H1 (cell line): ENCODE measurements around the gene PDX1. TPM values are rescaled to one million over a fixed set of nuclear protein-coding genes. Genes with fewer than 3 reads are reported as not detected.
A peak's percentile ranks its signal among the peaks of the same experiment; 100 is the strongest.

Experiments
- CTCF ChIA-PET: fragments of 300-600 bp; sonication (Branson Sonifier 250); formaldehyde crosslinking; loops from one replicate; lab custom pipeline; 2021; ENCODE audit not compliant: partially characterized antibody; lab: Charles Lee
- POLR2A ChIA-PET: fragments of 300-600 bp; sonication (Branson Sonifier 250); formaldehyde crosslinking; loops from one replicate; lab custom pipeline; 2021; ENCODE audit warnings: inconsistent platforms; ENCODE audit not compliant: partially characterized antibody; lab: Charles Lee
- DNase-seq, 2 experiments: peaks; one replicate each; pipeline versions ENCODE4 v3.0.0 to v3.0.0-alpha.2; 2010 to 2022; ENCODE audit warnings: low spot score in 2 of 2, low read depth in 1 of 2, mixed read lengths in 1 of 2
- FAIRE-seq: peaks from 2 replicates; lab custom pipeline; 2011; peaks lifted over from hg19 to GRCh38; lab: Jason Lieb, UNC
- H2AFZ ChIP-seq: 2 replicates; pipeline ENCODE4 v1.8.1; 2012; ENCODE audit warnings: low read length, inconsistent platforms
- H2AK5ac ChIP-seq: 2 replicates; pipeline ENCODE4 v1.6.1; 2013; ENCODE audit warnings: low read depth, low read length
- H2BK120ac ChIP-seq: replicated peaks from 2 replicates; pipeline ENCODE3; 2013; ENCODE audit warnings: low read depth, low read length, inconsistent platforms
- H2BK12ac ChIP-seq: 2 replicates; pipeline ENCODE4 v1.6.1; 2013; ENCODE audit warnings: low read depth, low read length
- H2BK15ac ChIP-seq: 2 replicates; pipeline ENCODE4 v1.6.1; 2013; ENCODE audit warnings: low read length
- H2BK20ac ChIP-seq: 2 replicates; pipeline ENCODE4 v1.6.1; 2013; ENCODE audit warnings: low read length
- H2BK5ac ChIP-seq: 2 replicates; pipeline ENCODE4 v1.6.1; 2013; ENCODE audit warnings: low read depth, low read length
- H3K14ac ChIP-seq: 2 replicates; pipeline ENCODE4 v1.6.1; 2013; ENCODE audit warnings: inconsistent platforms; ENCODE audit not compliant: insufficient read length
- H3K18ac ChIP-seq: 2 replicates; pipeline ENCODE4 v1.6.1; 2013; ENCODE audit warnings: low read length; ENCODE audit errors: extremely low read depth
- H3K23ac ChIP-seq: 2 replicates; pipeline ENCODE4 v1.6.1; 2013; ENCODE audit warnings: inconsistent platforms; ENCODE audit not compliant: insufficient read length
- H3K23me2 ChIP-seq: 2 replicates; pipeline ENCODE4 v1.6.1; 2013; ENCODE audit warnings: low read depth, low read length
- H3K27ac ChIP-seq: 2 replicates; pipeline ENCODE4 v1.6.1; 2011; ENCODE audit warnings: low read depth, low read length, inconsistent platforms
- H3K27me3 ChIP-seq, 4 experiments: replicated peaks in 1 of 4; 1 replicate in 1 of 4; 2 replicates in 3 of 4; pipeline versions ENCODE4 v1.6.1 to v1.8.1; 2011 to 2013; ENCODE audit warnings: low read length in 3 of 4, mild to moderate bottlenecking in 3 of 4, inconsistent platforms in 2 of 4, mixed read lengths in 2 of 4, moderate library complexity in 1 of 4; ENCODE audit not compliant: control insufficient read depth in 3 of 4, insufficient read depth in 3 of 4; ENCODE audit errors: extremely low read depth in 1 of 4
- H3K36me3 ChIP-seq, 4 experiments: 2 replicates each; pipeline versions ENCODE4 v1.6.1 to v1.8.1; 2011 to 2013; ENCODE audit warnings: mild to moderate bottlenecking in 4 of 4, low read length in 3 of 4, moderate library complexity in 2 of 4, control low read depth in 1 of 4, inconsistent platforms in 1 of 4; ENCODE audit not compliant: insufficient read depth in 4 of 4, control insufficient read depth in 2 of 4
- H3K4ac ChIP-seq: replicated peaks from 2 replicates; pipeline ENCODE3; 2013; ENCODE audit warnings: low read length, low read depth, mixed read lengths, inconsistent platforms; ENCODE audit not compliant: insufficient read length
- H3K4me1 ChIP-seq, 4 experiments: replicated peaks in 1 of 4; 1 replicate in 1 of 4; 2 replicates in 3 of 4; pipeline versions ENCODE4 v1.6.1 to v1.8.1; 2011 to 2013; ENCODE audit warnings: low read length in 3 of 4, inconsistent platforms in 2 of 4, mixed read lengths in 1 of 4; ENCODE audit not compliant: insufficient read depth in 4 of 4, control insufficient read depth in 3 of 4
- H3K4me2 ChIP-seq, 2 experiments: 2 replicates each; pipeline versions ENCODE4 v1.6.1 to v1.8.1; 2011 to 2013; ENCODE audit warnings: low read depth in 2 of 2, low read length in 2 of 2, control low read depth in 1 of 2, inconsistent platforms in 1 of 2, mild to moderate bottlenecking in 1 of 2; ENCODE audit not compliant: insufficient read depth in 1 of 2
- H3K4me3 ChIP-seq, 4 experiments: fragments of 200-600, 300-600 bp in 1 of 4; sonication (generic), shearing (Covaris generic), sonication (Bioruptor Twin) in 1 of 4; 2 replicates each; pipeline versions ENCODE4 v1.5.1 to v1.8.1; 2011 to 2016; ENCODE audit warnings: low read length in 4 of 4, low read depth in 3 of 4, control low read depth in 2 of 4, inconsistent platforms in 2 of 4, mild to moderate bottlenecking in 2 of 4, mixed read lengths in 1 of 4, moderate library complexity in 1 of 4; ENCODE audit not compliant: insufficient read depth in 2 of 4; ENCODE audit errors: extremely low read depth in 1 of 4
- H3K56ac ChIP-seq: replicated peaks from 2 replicates; pipeline ENCODE3; 2013; ENCODE audit warnings: low read depth, mild to moderate bottlenecking, mixed read lengths, low read length, inconsistent platforms; ENCODE audit not compliant: insufficient read length
- H3K79me1 ChIP-seq: 2 replicates; pipeline ENCODE4 v1.6.1; 2013; ENCODE audit warnings: low read depth, low read length, control low read depth
- H3K79me2 ChIP-seq, 2 experiments: 2 replicates each; pipeline versions ENCODE4 v1.6.1 to v1.8.1; 2012 to 2013; ENCODE audit warnings: low read length in 2 of 2, mild to moderate bottlenecking in 2 of 2, inconsistent platforms in 1 of 2; ENCODE audit not compliant: insufficient read depth in 2 of 2, control insufficient read depth in 1 of 2
- H3K9ac ChIP-seq, 4 experiments: replicated peaks in 1 of 4; 1 replicate in 1 of 4; 2 replicates in 3 of 4; pipeline versions ENCODE4 v1.6.1 to v1.8.1; 2011 to 2013; ENCODE audit warnings: low read depth in 3 of 4, low read length in 3 of 4, control low read depth in 2 of 4, mild to moderate bottlenecking in 2 of 4, moderate library complexity in 2 of 4, inconsistent platforms in 1 of 4; ENCODE audit errors: extremely low read depth in 1 of 4
- H3K9me3 ChIP-seq, 2 experiments: 2 replicates each; pipeline versions ENCODE4 v1.6.1 to v1.8.1; 2012 to 2013; ENCODE audit warnings: mild to moderate bottlenecking in 2 of 2, moderate library complexity in 2 of 2, control low read depth in 1 of 2, inconsistent platforms in 1 of 2, low read depth in 1 of 2, low read length in 1 of 2, mixed read lengths in 1 of 2; ENCODE audit not compliant: insufficient read depth in 2 of 2
- H4K20me1 ChIP-seq, 2 experiments: replicated peaks in 1 of 2; 2 replicates each; pipeline versions ENCODE3 to v1.8.1; 2011 to 2013; ENCODE audit warnings: inconsistent platforms in 2 of 2, low read length in 2 of 2, mild to moderate bottlenecking in 1 of 2; ENCODE audit not compliant: insufficient read depth in 2 of 2, control insufficient read depth in 1 of 2
- H4K5ac ChIP-seq: 2 replicates; pipeline ENCODE4 v1.6.1; 2013; ENCODE audit warnings: low read length, low read depth, mixed read lengths, inconsistent platforms; ENCODE audit not compliant: insufficient read length
- H4K8ac ChIP-seq: 2 replicates; pipeline ENCODE4 v1.8.0; 2013; ENCODE audit warnings: mild to moderate bottlenecking, moderate library complexity, low read length, inconsistent platforms; ENCODE audit not compliant: insufficient read depth; ENCODE audit errors: extremely low read depth
- H4K91ac ChIP-seq: replicated peaks from 2 replicates; pipeline ENCODE3; 2013; ENCODE audit warnings: low read length, mixed read lengths, inconsistent platforms; ENCODE audit not compliant: insufficient read length
- EZH2 ChIP-seq: fragments of 200-600 bp; sonication (generic); IDR thresholded peaks from 2 replicates; pipeline ENCODE4 v1.7.1; 2012; ENCODE audit warnings: low read depth, mild to moderate bottlenecking, moderate library complexity, low read length, inconsistent platforms; ENCODE audit not compliant: severe bottlenecking
- JUN ChIP-seq: IDR thresholded peaks from 2 replicates; pipeline ENCODE4 v1.6.1; 2011; ENCODE audit warnings: low read depth, mild to moderate bottlenecking, improper control_type of control experiment, low read length
- MAFK ChIP-seq: IDR thresholded peaks from 2 replicates; pipeline ENCODE4 v1.6.1; 2012; ENCODE audit warnings: low read depth, mild to moderate bottlenecking, improper control_type of control experiment, low read length
- POLR2A ChIP-seq, 2 experiments: IDR thresholded peaks; 1 replicate in 1 of 2; 2 replicates in 1 of 2; pipeline ENCODE4 v1.6.1; 2011; ENCODE audit warnings: low read depth in 2 of 2, low read length in 2 of 2, mild to moderate bottlenecking in 2 of 2; ENCODE audit errors: control extremely low read depth in 1 of 2
- RNF2 ChIP-seq: fragments of 200-900, 300-1000 bp; sonication (generic); IDR thresholded peaks from 2 replicates; pipeline ENCODE4 v1.7.1; 2016; ENCODE audit warnings: borderline replicate concordance, low read depth, mild to moderate bottlenecking, antibody characterized with exemption, low read length; ENCODE audit not compliant: poor library complexity, severe bottlenecking; ENCODE audit errors: missing control alignments
- SIX5 ChIP-seq: IDR thresholded peaks from 2 replicates; pipeline ENCODE4 v1.6.1; 2011; ENCODE audit warnings: mild to moderate bottlenecking, low read depth, low read length
- SP4 ChIP-seq: IDR thresholded peaks from 2 replicates; pipeline ENCODE4 v1.6.1; 2012; ENCODE audit warnings: low read length, inconsistent platforms
- SUZ12 ChIP-seq: fragments of 200-600 bp; sonication (generic); IDR thresholded peaks from 2 replicates; pipeline ENCODE4 v1.6.1; 2012; ENCODE audit warnings: mild to moderate bottlenecking, inconsistent platforms, low read length, moderate library complexity, mixed read lengths
- TAF1 ChIP-seq: IDR thresholded peaks from 2 replicates; pipeline ENCODE4 v1.6.1; 2011; ENCODE audit warnings: mild to moderate bottlenecking, low read depth, low read length
- WGBS, 2 experiments: shearing (Covaris generic) in 1 of 2; methylation state at CpG; one replicate each; pipeline versions ENCODE4 v1.1.6 to v1.1.7; 2013 to 2015; ENCODE audit warnings: low lambda C conversion rate in 2 of 2, mixed read lengths in 2 of 2, inconsistent platforms in 1 of 2, low coverage in 1 of 2, missing lambda C conversion rate in 1 of 2; ENCODE audit not compliant: insufficient replicate concordance in 2 of 2, insufficient coverage in 1 of 2, insufficient read length in 1 of 2; ENCODE audit errors: extremely low coverage in 1 of 2, missing lambda C conversion rate in 1 of 2; 5-methylcytosine and 5-hydroxymethylcytosine counted together
- polyA plus RNA-seq, 7 experiments: library from polyadenylated mRNA; depleted of rRNA in 3 of 7; stranded (reverse) in 5 of 7; unstranded in 2 of 7; fragments of >200 nt in 5 of 7; fragments of 200-250 nt in 2 of 7; gene quantifications; 1 replicate in 5 of 7; 2 replicates in 1 of 7; 4 replicates in 1 of 7; pipeline versions ENCODE4 v1.2.1 to v1.2.3, GENCODE V29; 2011 to 2013; ENCODE audit warnings: missing spikeins in 2 of 7, mixed read lengths in 2 of 7
- total RNA-seq: library from RNA; stranded (reverse); fragmentation: NEBNext Ultra II Directional; extraction: Animal tissue kit (Norgen Biotek cat#: 25700); gene quantifications from 2 replicates; pipeline ENCODE4 v1.2.1, GENCODE V29; 2021
- TF ChIP-seq, protein P1 (sequence below): IDR thresholded peaks from 2 replicates; pipeline ENCODE4 v1.6.1; 2011; ENCODE audit warnings: low read length, improper control_type of control experiment

PDX1 gene
- total and polyA plus RNA-seq, 2 of the 8 experiments (the other 6 are each of a cell fraction or from before 2014, with no cell fraction given): not detected

DNA sequence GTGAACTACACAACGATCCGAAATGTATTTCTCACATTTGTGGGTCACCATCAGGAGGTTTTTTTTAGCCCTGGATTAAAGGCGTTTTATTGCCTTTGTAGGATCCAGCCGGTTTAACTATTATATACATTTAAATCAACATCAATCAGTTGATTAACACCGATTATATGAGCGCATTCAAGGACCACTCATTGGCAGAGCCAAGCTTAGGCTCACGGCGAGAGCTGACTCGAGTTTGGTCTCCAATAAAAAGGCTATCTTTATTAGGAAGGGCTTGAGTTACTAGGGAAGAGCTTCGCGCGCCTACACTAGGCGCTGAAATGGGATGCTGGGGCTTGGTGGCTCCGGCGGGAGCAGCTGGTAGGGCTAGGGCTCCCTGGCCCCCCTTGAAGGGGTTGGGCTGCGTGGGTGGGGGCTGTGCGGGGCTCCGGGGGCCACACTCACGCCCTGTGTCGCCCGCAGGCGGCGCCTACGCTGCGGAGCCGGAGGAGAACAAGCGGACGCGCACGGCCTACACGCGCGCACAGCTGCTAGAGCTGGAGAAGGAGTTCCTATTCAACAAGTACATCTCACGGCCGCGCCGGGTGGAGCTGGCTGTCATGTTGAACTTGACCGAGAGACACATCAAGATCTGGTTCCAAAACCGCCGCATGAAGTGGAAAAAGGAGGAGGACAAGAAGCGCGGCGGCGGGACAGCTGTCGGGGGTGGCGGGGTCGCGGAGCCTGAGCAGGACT lies 4.2 kb downstream of the PDX1 start:
- Histone ChIP-seq H3K36me3 (peaks cover 0 to 14% (median 0%) of the 10 kb centered on the region in 4 experiments; a peak in 1 of 8 replicates), H4K8ac (peak overlapping the region; percentile 28; the same call in 1 of the 2 replicates), H3K4me2 (peak overlapping the region; percentile 13 to 20; a peak in 1 of 4 replicates), H3K23ac (no peak overlapping the region), H3K27me3 (peaks cover 98 to 100% (median 100%) of the 10 kb centered on the region in 4 experiments), H3K23me2 (no peaks in the 10 kb centered on the region; the same call in 1 of the 2 replicates), H2BK15ac (no peak overlapping the region), H3K56ac (no peak overlapping the region), H3K4me1 (peaks cover 0 to 32% (median 23%) of the 10 kb centered on the region in 4 experiments; a peak in 5 of 7 replicates), H4K20me1 (peaks cover 31 to 51% of the 10 kb centered on the region in 2 experiments), H3K4ac (no peak overlapping the region), H3K9ac (no peak overlapping the region), H2BK12ac (no peak overlapping the region), H3K14ac (no peak overlapping the region), H4K91ac (no peak overlapping the region), H3K9me3 (no peaks in the 10 kb centered on the region), H4K5ac (no peak overlapping the region)
- 14% methylated on average over 27 of the region's 48 CpGs; no CpG with 5 or more reads in 1 of the 2 experiments for WGBS, 2 experiments
- no peak for FAIRE-seq
- CTCF ChIA-PET: interaction anchor here (0.6 to 1.7 kb wide), 11 partner anchors 10 to 408 kb away, joined by 3 to 16 read pairs (median 4); no protein-coding TSS in a partner anchor
- TF ChIP-seq SUZ12 (peak; percentile 98), TAF1 (no peak), JUN (no peak), SP4 (no peak), EZH2 (peak; percentile 99), MAFK (no peak), POLR2A (IDR thresholded peaks at IDR 0.05; ENCODE audit: control extremely low read depth in 1 of 2, low read depth in 2 of 2, low read length in 2 of 2) (no peak), RNF2 (peak; percentile 92), SIX5 (no peak)
- TF ChIP-seq, protein P1, sequence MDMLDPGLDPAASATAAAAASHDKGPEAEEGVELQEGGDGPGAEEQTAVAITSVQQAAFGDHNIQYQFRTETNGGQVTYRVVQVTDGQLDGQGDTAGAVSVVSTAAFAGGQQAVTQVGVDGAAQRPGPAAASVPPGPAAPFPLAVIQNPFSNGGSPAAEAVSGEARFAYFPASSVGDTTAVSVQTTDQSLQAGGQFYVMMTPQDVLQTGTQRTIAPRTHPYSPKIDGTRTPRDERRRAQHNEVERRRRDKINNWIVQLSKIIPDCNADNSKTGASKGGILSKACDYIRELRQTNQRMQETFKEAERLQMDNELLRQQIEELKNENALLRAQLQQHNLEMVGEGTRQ: no peak
- TF ChIP-seq, all 59 proteins: peak for 3
- peak in 1 of 2 experiments; percentile 62 for DNase-seq
- POLR2A ChIA-PET: interaction anchor here (0.7 to 1.5 kb wide), 3 partner anchors 45 to 102 kb away, joined by 3 to 4 read pairs (median 4); partner anchors contain the start of gene CDX2
- Histone ChIP-seq H3K4me3 (no peak overlapping the region), H2BK120ac (no peak overlapping the region), H3K79me1 (no peaks in the 10 kb centered on the region), H2BK5ac (no peak overlapping the region), H3K18ac (no peak overlapping the region), H2BK20ac (no peak overlapping the region), H3K27ac (no peak overlapping the region), H2AK5ac (no peak overlapping the region), H2AFZ (no peak overlapping the region), H3K79me2 (no peaks in the 10 kb centered on the region)
